Gastroesophageal sphincter (tissue), 3 donors: ENCODE data around the gene PARD6A.

Source experiments
- EP300 ChIP-seq: sonication (generic); formaldehyde crosslinking; IDR thresholded peaks from one replicate; pipeline ENCODE4 v1.6.1; 2017; ENCODE audit warnings: antibody characterized with exemption, mild to moderate bottlenecking
- POLR2A ChIP-seq, 2 donors: fragments of 450-650 bp; IDR thresholded peaks; one replicate each; pipeline ENCODE4 v1.6.1; 2017; ENCODE audit warnings: antibody characterized with exemption in 2 of 2, mild to moderate bottlenecking in 2 of 2, moderate library complexity in 1 of 2
- POLR2AphosphoS5 ChIP-seq: sonication (generic); formaldehyde crosslinking; IDR thresholded peaks from one replicate; pipeline ENCODE4 v1.6.1; 2017; ENCODE audit warnings: antibody characterized with exemption
- TF ChIP-seq, protein P1 (sequence below), 4 experiments: fragments of 200-600 bp in 2 of 4; fragments of 450-650 bp in 2 of 4; sonication (generic) in 1 of 4; IDR thresholded peaks; one replicate each; pipeline ENCODE4 v1.5.1; 2017 to 2019; ENCODE audit warnings: antibody characterized with exemption in 4 of 4, mild to moderate bottlenecking in 2 of 4, moderate library complexity in 2 of 4

GRCh38 chr16:67669499-67670101 is 8.8 kb downstream of the PARD6A start:
- TF ChIP-seq, protein P1, sequence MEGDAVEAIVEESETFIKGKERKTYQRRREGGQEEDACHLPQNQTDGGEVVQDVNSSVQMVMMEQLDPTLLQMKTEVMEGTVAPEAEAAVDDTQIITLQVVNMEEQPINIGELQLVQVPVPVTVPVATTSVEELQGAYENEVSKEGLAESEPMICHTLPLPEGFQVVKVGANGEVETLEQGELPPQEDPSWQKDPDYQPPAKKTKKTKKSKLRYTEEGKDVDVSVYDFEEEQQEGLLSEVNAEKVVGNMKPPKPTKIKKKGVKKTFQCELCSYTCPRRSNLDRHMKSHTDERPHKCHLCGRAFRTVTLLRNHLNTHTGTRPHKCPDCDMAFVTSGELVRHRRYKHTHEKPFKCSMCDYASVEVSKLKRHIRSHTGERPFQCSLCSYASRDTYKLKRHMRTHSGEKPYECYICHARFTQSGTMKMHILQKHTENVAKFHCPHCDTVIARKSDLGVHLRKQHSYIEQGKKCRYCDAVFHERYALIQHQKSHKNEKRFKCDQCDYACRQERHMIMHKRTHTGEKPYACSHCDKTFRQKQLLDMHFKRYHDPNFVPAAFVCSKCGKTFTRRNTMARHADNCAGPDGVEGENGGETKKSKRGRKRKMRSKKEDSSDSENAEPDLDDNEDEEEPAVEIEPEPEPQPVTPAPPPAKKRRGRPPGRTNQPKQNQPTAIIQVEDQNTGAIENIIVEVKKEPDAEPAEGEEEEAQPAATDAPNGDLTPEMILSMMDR (IDR thresholded peaks at IDR 0.05), result no peak
- TF ChIP-seq POLR2AphosphoS5, result no peak
- no peak for TF ChIP-seq EP300
- TF ChIP-seq POLR2A (IDR thresholded peaks at IDR 0.05), result no peak
